HepG2 (cell line): ENCODE data around the gene TPM1. TPM values are rescaled to one million over a fixed set of nuclear protein-coding genes. Genes with fewer than 3 reads are reported as not detected.
A peak's percentile ranks its signal among the peaks of the same experiment; 100 is the strongest.

ENCODE experiments used
- E2F5 ChIP-seq: sonication (generic); formaldehyde crosslinking; conservative IDR thresholded peaks from 2 replicates; pipeline ENCODE4 v1.4.0; 2020; ENCODE audit warnings: missing genetic modification reagents
- ETV6 ChIP-seq: sonication (generic); formaldehyde crosslinking; conservative IDR thresholded peaks from 2 replicates; pipeline ENCODE4 v1.4.0; 2020; ENCODE audit warnings: missing genetic modification reagents
- FOXJ3 ChIP-seq: sonication (generic); formaldehyde crosslinking; IDR thresholded peaks from 2 replicates; pipeline ENCODE4 v1.4.0; 2020; ENCODE audit warnings: missing genetic modification reagents, mild to moderate bottlenecking, borderline replicate concordance
- FOXP4 ChIP-seq: sonication (generic); formaldehyde crosslinking; IDR thresholded peaks from 2 replicates; pipeline ENCODE4 v1.4.0; 2020; ENCODE audit warnings: missing genetic modification reagents
- GATA4 ChIP-seq: sonication (generic); IDR thresholded peaks from 2 replicates; pipeline ENCODE4 v1.6.1; 2016; ENCODE audit warnings: antibody characterized with exemption, low read depth, borderline replicate concordance
- NRL ChIP-seq: sonication (generic); formaldehyde crosslinking; IDR thresholded peaks from 2 replicates; pipeline ENCODE4 v1.5.0; 2020; ENCODE audit warnings: missing genetic modification reagents, mild to moderate bottlenecking, moderate library complexity, borderline replicate concordance
- PHF20 ChIP-seq: sonication (generic); formaldehyde crosslinking; IDR thresholded peaks from 2 replicates; pipeline ENCODE4 v1.5.0; 2020; ENCODE audit warnings: mild to moderate bottlenecking, missing genetic modification reagents
- SIX4 ChIP-seq: sonication (generic); formaldehyde crosslinking; IDR thresholded peaks from 2 replicates; pipeline ENCODE4 v1.4.0; 2020; ENCODE audit warnings: missing genetic modification reagents
- SMAD9 ChIP-seq: sonication (generic); formaldehyde crosslinking; IDR thresholded peaks from 2 replicates; pipeline ENCODE4 v1.5.1; 2020; ENCODE audit warnings: mild to moderate bottlenecking, missing genetic modification reagents
- SP5 ChIP-seq: IDR thresholded peaks from 2 replicates; pipeline ENCODE4 v1.6.1; 2016; ENCODE audit warnings: low read depth, borderline replicate concordance
- SRSF4 ChIP-seq: fragments of 200-400 bp; formaldehyde crosslinking; IDR thresholded peaks from one replicate; pipeline ENCODE4 v1.6.1; 2018; ENCODE audit warnings: mild to moderate bottlenecking, low read depth, low read length, moderate library complexity; ENCODE audit not compliant: poor library complexity, severe bottlenecking
- ZBTB10 ChIP-seq: sonication (generic); formaldehyde crosslinking; IDR thresholded peaks from 2 replicates; pipeline ENCODE4 v1.4.0; 2020; ENCODE audit warnings: missing genetic modification reagents, borderline replicate concordance
- ZBTB39 ChIP-seq: sonication (generic); formaldehyde crosslinking; IDR thresholded peaks from 2 replicates; pipeline ENCODE4 v1.5.0; 2020; ENCODE audit warnings: missing genetic modification reagents
- ZFP91 ChIP-seq: sonication (generic); formaldehyde crosslinking; IDR thresholded peaks from 2 replicates; pipeline ENCODE4 v1.9.0; 2022; ENCODE audit warnings: missing genetic modification reagents, mild to moderate bottlenecking, borderline replicate concordance
- ZNF263 ChIP-seq: sonication (generic); formaldehyde crosslinking; IDR thresholded peaks from 2 replicates; pipeline ENCODE4 v1.4.0; 2020; ENCODE audit warnings: missing genetic modification reagents
- ZNF367 ChIP-seq: sonication (generic); formaldehyde crosslinking; IDR thresholded peaks from 2 replicates; pipeline ENCODE4 v1.4.0; 2020; ENCODE audit warnings: missing genetic modification reagents, borderline replicate concordance
- ZNF616 ChIP-seq: sonication (generic); formaldehyde crosslinking; IDR thresholded peaks from 2 replicates; pipeline ENCODE4 v1.5.0; 2020; ENCODE audit warnings: low read depth, mild to moderate bottlenecking, missing genetic modification reagents
- ZNF619 ChIP-seq: sonication (generic); formaldehyde crosslinking; IDR thresholded peaks from 2 replicates; pipeline ENCODE4 v1.4.0; 2020; ENCODE audit warnings: mild to moderate bottlenecking, missing genetic modification reagents
- ZNF724P ChIP-seq: sonication (generic); formaldehyde crosslinking; IDR thresholded peaks from 2 replicates; pipeline ENCODE4 v1.8.0; 2022; ENCODE audit warnings: missing genetic modification reagents, borderline replicate concordance
- ZNF792 ChIP-seq: IDR thresholded peaks from 2 replicates; pipeline ENCODE4 v1.6.1; 2016
- polyA plus RNA-seq, 8 experiments: library from polyadenylated mRNA; depleted of rRNA in 3 of 8; stranded (reverse) in 7 of 8; unstranded in 1 of 8; fragments of >200 nt; fragmentation: Illumina TruSeq in 4 of 8; extraction: Trizol in 4 of 8; gene quantifications; 2 replicates each; pipeline versions ENCODE4 v1.2.1 to v1.2.3, GENCODE V29; 2011 to 2016; ENCODE audit warnings: low read depth in 4 of 8, missing spikeins in 1 of 8, mixed read lengths in 1 of 8; ENCODE audit not compliant: insufficient read depth in 1 of 8
- total RNA-seq, 5 experiments: library from RNA; depleted of rRNA; stranded (reverse); fragments of >200 nt; fragmentation: Illumina TruSeq; extraction: Trizol; gene quantifications; 2 replicates each; pipeline ENCODE4 v1.2.3, GENCODE V29; 2016; ENCODE audit warnings: low read depth in 1 of 5

TPM1 gene
- total and polyA plus RNA-seq, 2 of the 13 experiments (the other 11 are each of a cell fraction or from before 2014, with no cell fraction given): 98.9 to 109 TPM

- TF ChIP-seq ZFP91 (CRISPR knock-in tag): peak; percentile 87
- TF ChIP-seq ZNF724P (CRISPR knock-in tag): no peak
- TF ChIP-seq NRL (CRISPR knock-in tag): no peak; the same call in 1 of the 2 replicates
- TF ChIP-seq SMAD9: no peak
- peak; percentile 55; the same call in 1 of the 2 replicates for TF ChIP-seq PHF20
- TF ChIP-seq SP5 (CRISPR knock-in tag): peak; percentile 38; the same call in 1 of the 2 replicates
- TF ChIP-seq GATA4: no peak; the same call in 1 of the 2 replicates
- TF ChIP-seq SRSF4: no peak
- no peak; the same call in 1 of the 2 replicates for TF ChIP-seq ZNF367 (CRISPR knock-in tag)
- TF ChIP-seq FOXP4 (CRISPR knock-in tag): peak; percentile 40; the same call in 1 of the 2 replicates
- TF ChIP-seq ZBTB39 (CRISPR knock-in tag): no peak
- peak; percentile 76 for TF ChIP-seq ETV6 (CRISPR knock-in tag)
- TF ChIP-seq FOXJ3 (CRISPR knock-in tag): 0 out of 2 replicates have a peak, but pooled peaks have one; percentile 56
- TF ChIP-seq ZNF616 (CRISPR knock-in tag): no peak
- peak; percentile 54 for TF ChIP-seq ZNF792 (CRISPR knock-in tag)
- TF ChIP-seq E2F5: 0 out of 2 replicates have a peak, but pooled peaks have one; percentile 19
- peak; percentile 39; the same call in 1 of the 2 replicates for TF ChIP-seq ZBTB10 (CRISPR knock-in tag)
- no peak for TF ChIP-seq SIX4 (CRISPR knock-in tag)
- no peak for TF ChIP-seq ZNF263
- TF ChIP-seq ZNF619 (CRISPR knock-in tag): peak; percentile 84
These were observed 5.7 kb downstream of the TPM1 start (continued) for GRCh38 chr15:63048115-63048775.
